ENCODE data around the gene DRD5.

- TF ChIP-seq EZH2 (IDR thresholded peaks at IDR 0.05; ENCODE audit: borderline replicate concordance, low read length) (no peak), CTCF (IDR thresholded peaks at IDR 0.05; ENCODE audit: low read length) (no peak)
Measured at GRCh38 chr4:9773471-9773870, 8.0 kb upstream of the DRD5 start.

Data from OCI-LY1 (cell line).